Fibroblast of lung (primary cell): ENCODE data around the gene AGBL4.

Experiments used
- CTCF ChIP-seq, 2 donors: IDR thresholded peaks in 1 of 2; conservative IDR thresholded peaks in 1 of 2; 1 replicate in 1 of 2; 2 replicates in 1 of 2; pipeline ENCODE4 v1.5.1; 2011 to 2012; ENCODE audit warnings: low read length in 2 of 2, control low read depth in 1 of 2, inconsistent platforms in 1 of 2, low read depth in 1 of 2, mild to moderate bottlenecking in 1 of 2
- EZH2 ChIP-seq: IDR thresholded peaks from 2 replicates; pipeline ENCODE4 v1.5.1; 2012; ENCODE audit warnings: low read length, control low read depth, mild to moderate bottlenecking; ENCODE audit errors: missing control alignments

GRCh38 chr1:48864913-48865312 lies 1158.8 kb downstream of the AGBL4 start:
- TF ChIP-seq CTCF (conservative IDR thresholded peaks at IDR 0.05 in 1 of 2, IDR thresholded peaks at IDR 0.05 in 1 of 2; ENCODE audit: low read depth in 1 of 2, low read length in 2 of 2): no peak
- no peak for TF ChIP-seq EZH2
